ENCODE data around the gene CIROP.
"Not testable (repeated sequence)": the region's sequence is repeated elsewhere in the genome, so short reads cannot be mapped to it uniquely, and the experiment has no call there.

Gene CIROP

GRCh38 chr14:23113431-23114119 is 8.8 kb upstream of the CIROP start:
- no peak for DNase-seq

- DNase-seq, result no peak
Measured at GRCh38 chr14:23112359-23113178, 7.8 kb upstream of the CIROP start.

- DNase-seq, result no peak
Measured at GRCh38 chr14:23110579-23111365, 6.0 kb upstream of the CIROP start.

GRCh38 chr14:23109769-23110168 is 5.0 kb upstream of the CIROP start:
- DNase-seq, result no peak

- not testable (repeated sequence) for DNase-seq
Measured at GRCh38 chr14:23108169-23108568, 3.4 kb upstream of the CIROP start.

- not testable (repeated sequence) for DNase-seq
Measured at GRCh38 chr14:23107620-23108019, 2.8 kb upstream of the CIROP start.

GRCh38 chr14:23106747-23107045 is 1.9 kb upstream of the CIROP start:
- DNase-seq, result no peak

GRCh38 chr14:23105348-23105824 is 597 bp upstream of the CIROP start:
- no peak for DNase-seq

- DNase-seq, result no peak
Measured at GRCh38 chr14:23104070-23104590, 659 bp downstream of the CIROP start.

- DNase-seq, result no peak
Measured at GRCh38 chr14:23103581-23103980, 1.2 kb downstream of the CIROP start.

GRCh38 chr14:23102801-23103200 is 2.0 kb downstream of the CIROP start:
- DNase-seq, result no peak

- DNase-seq, result no peak
Measured at GRCh38 chr14:23101986-23102625, 2.7 kb downstream of the CIROP start.

- DNase-seq, result no peak
Measured at GRCh38 chr14:23101213-23101970, 3.4 kb downstream of the CIROP start.

- DNase-seq, result no peak
Measured at GRCh38 chr14:23099212-23099861, 5.5 kb downstream of the CIROP start.

- DNase-seq, result no peak
Measured at GRCh38 chr14:23097786-23098185, 7.0 kb downstream of the CIROP start.

- no peak for DNase-seq
Measured at GRCh38 chr14:23095196-23096108, 9.3 kb downstream of the CIROP start, which contains the start of gene C14orf119. Gene C14orf119, plus strand, starts transcription at chr14:23095505. Its CDS starts 2,154 bp downstream, at chr14:23097659.

- DNase-seq, result no peak
Measured at GRCh38 chr14:23094666-23095195, 10.1 kb downstream of the CIROP start, which contains the start of gene ACIN1. Gene ACIN1, minus strand, starts transcription at chr14:23095136. Its CDS starts 24 bp downstream, at chr14:23095112.

GRCh38 chr14:23093991-23094665 is 10.7 kb downstream of the CIROP start:
- no peak for DNase-seq

- DNase-seq, result no peak
Measured at GRCh38 chr14:23093526-23093925, 11.3 kb downstream of the CIROP start.
